Measurements from ENCODE around the gene FGGY.

DNA sequence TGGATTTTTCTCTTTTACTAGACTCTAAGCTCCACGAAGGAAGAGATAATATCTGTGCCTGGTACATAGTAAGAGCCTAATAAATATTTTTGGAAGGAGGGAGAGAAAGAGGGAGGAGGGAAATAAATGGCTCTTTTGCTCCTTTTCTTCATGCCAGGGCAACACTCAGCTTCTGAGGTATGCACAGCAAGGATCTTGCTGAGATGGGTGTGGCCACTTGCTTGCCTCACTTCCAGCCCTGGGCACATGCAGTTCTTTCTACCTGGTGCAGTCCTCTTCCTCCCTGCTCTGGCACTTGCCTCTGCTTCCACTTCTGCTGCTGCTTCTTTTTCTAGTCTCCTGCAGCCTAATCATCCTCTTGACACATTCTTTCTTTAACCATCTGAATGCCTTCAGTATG is 148.1 kb downstream of the FGGY start:
- TF ChIP-seq, protein P1, sequence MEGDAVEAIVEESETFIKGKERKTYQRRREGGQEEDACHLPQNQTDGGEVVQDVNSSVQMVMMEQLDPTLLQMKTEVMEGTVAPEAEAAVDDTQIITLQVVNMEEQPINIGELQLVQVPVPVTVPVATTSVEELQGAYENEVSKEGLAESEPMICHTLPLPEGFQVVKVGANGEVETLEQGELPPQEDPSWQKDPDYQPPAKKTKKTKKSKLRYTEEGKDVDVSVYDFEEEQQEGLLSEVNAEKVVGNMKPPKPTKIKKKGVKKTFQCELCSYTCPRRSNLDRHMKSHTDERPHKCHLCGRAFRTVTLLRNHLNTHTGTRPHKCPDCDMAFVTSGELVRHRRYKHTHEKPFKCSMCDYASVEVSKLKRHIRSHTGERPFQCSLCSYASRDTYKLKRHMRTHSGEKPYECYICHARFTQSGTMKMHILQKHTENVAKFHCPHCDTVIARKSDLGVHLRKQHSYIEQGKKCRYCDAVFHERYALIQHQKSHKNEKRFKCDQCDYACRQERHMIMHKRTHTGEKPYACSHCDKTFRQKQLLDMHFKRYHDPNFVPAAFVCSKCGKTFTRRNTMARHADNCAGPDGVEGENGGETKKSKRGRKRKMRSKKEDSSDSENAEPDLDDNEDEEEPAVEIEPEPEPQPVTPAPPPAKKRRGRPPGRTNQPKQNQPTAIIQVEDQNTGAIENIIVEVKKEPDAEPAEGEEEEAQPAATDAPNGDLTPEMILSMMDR (IDR thresholded peaks at IDR 0.05), result no peak
- TF ChIP-seq POLR2AphosphoS5 (IDR thresholded peaks at IDR 0.05) (peak in 1 of 3 donors; percentile 40), POLR2A (IDR thresholded peaks at IDR 0.05) (no peak)
